HCT116 (cell line): ENCODE data around the gene E2F6. TPM values are rescaled to one million over a fixed set of nuclear protein-coding genes. Genes with fewer than 3 reads are reported as not detected.

Experiments
- ATAC-seq: fragments of 200-7000 bp; cut with Tn5 transposase; 2 replicates; pipeline ENCODE4 v1.9.1; 2020; ENCODE audit warnings: mild to moderate bottlenecking, moderate library complexity
- BruUV-seq: library from RNA; stranded (reverse); fragments of 400-500 nt; replicated peaks from 2 replicates; lab custom pipeline; 2021; lab: Mats Ljungman, UMichigan
- CTCF ChIA-PET: fragments of 300-600 bp; sonication (Branson Sonifier 250); formaldehyde crosslinking; loops from one replicate; lab custom pipeline; 2021; ENCODE audit warnings: antibody characterized with exemption; lab: Charles Lee
- POLR2A ChIA-PET: fragments of 300-600, 350-600 bp; sonication (Branson Sonifier 250); formaldehyde crosslinking; loops from one replicate; lab custom pipeline; 2021; ENCODE audit warnings: antibody characterized with exemption; lab: Charles Lee
- RAD21 ChIA-PET, 2 experiments: fragments of 300-600 bp; sonication (Branson Sonifier 250); formaldehyde crosslinking; loops; one replicate each; lab custom pipeline; 2023; ENCODE audit warnings: low total read pairs in 2 of 2; ENCODE audit not compliant: uncharacterized antibody in 2 of 2, unreplicated experiment in 2 of 2, low non-redundant PET in 1 of 2; lab: Charles Lee
- DNase-seq: peaks from one replicate; pipeline ENCODE4 v3.0.0-alpha.2; 2010; ENCODE audit warnings: low read depth, low spot score
- H2AFZ ChIP-seq: fragments of 200-600 bp; shearing (Covaris generic), sonication (generic); 2 replicates; pipeline ENCODE4 v1.6.1; 2017; ENCODE audit warnings: low read depth, mixed run types, mixed read lengths, antibody characterized with exemption, low read length; ENCODE audit not compliant: poor library complexity, severe bottlenecking
- H3K27ac ChIP-seq: 2 replicates; pipeline ENCODE4 v1.5.1; 2012; ENCODE audit warnings: low read depth, low read length
- H3K27me3 ChIP-seq: fragments of 200-600 bp; sonication (generic); 2 replicates; pipeline ENCODE4 v1.6.1; 2016; ENCODE audit warnings: mixed run types, low read length, mixed read lengths; ENCODE audit not compliant: insufficient read depth
- H3K36me3 ChIP-seq, 2 experiments: fragments of 200-500 bp in 1 of 2; fragments of 200-600 bp in 1 of 2; sonication (Bioruptor generic) in 1 of 2; sonication (generic) in 1 of 2; 2 replicates each; pipeline versions ENCODE4 v1.5.1 to v1.6.1; 2014 to 2016; ENCODE audit warnings: low read length in 2 of 2, inconsistent platforms in 1 of 2, mixed read lengths in 1 of 2, mixed run types in 1 of 2; ENCODE audit not compliant: insufficient read depth in 2 of 2, control insufficient read depth in 1 of 2
- H3K4me1 ChIP-seq, 2 experiments: fragments of 200-600 bp in 1 of 2; sonication (generic) in 1 of 2; 2 replicates each; pipeline versions ENCODE4 v1.5.1 to v1.6.1; 2012 to 2017; ENCODE audit warnings: low read length in 2 of 2, inconsistent platforms in 1 of 2, mild to moderate bottlenecking in 1 of 2, mixed read lengths in 1 of 2, mixed run types in 1 of 2, moderate library complexity in 1 of 2; ENCODE audit not compliant: insufficient read depth in 2 of 2, control insufficient read depth in 1 of 2
- H3K4me2 ChIP-seq: fragments of 200-600 bp; sonication (generic); 2 replicates; pipeline ENCODE4 v1.6.1; 2017; ENCODE audit warnings: mixed run types, low read length, mixed read lengths
- H3K4me3 ChIP-seq, 2 experiments: fragments of 200-600 bp in 1 of 2; sonication (generic) in 1 of 2; replicated peaks in 1 of 2; 2 replicates each; pipeline ENCODE4 v1.5.1; 2011 to 2016; ENCODE audit warnings: low read length in 2 of 2, control low read depth in 1 of 2, low read depth in 1 of 2, mild to moderate bottlenecking in 1 of 2, mixed read lengths in 1 of 2, mixed run types in 1 of 2
- H3K79me2 ChIP-seq: fragments of 200-600 bp; sonication (generic); 2 replicates; pipeline ENCODE4 v1.6.1; 2017; ENCODE audit warnings: mild to moderate bottlenecking, mixed run types, low read length, moderate library complexity, mixed read lengths; ENCODE audit not compliant: insufficient read depth
- H3K9ac ChIP-seq: fragments of 200-600 bp; sonication (generic); 2 replicates; pipeline ENCODE4 v1.6.1; 2016; ENCODE audit warnings: low read length, mixed read lengths
- H3K9me2 ChIP-seq: fragments of 200-600 bp; sonication (generic), shearing (Covaris generic); 2 replicates; pipeline ENCODE4 v1.6.1; 2017; ENCODE audit warnings: mixed run types, mild to moderate bottlenecking, moderate library complexity; ENCODE audit not compliant: insufficient read depth
- H3K9me3 ChIP-seq, 2 experiments: fragments of 200-500 bp in 1 of 2; fragments of 200-600 bp in 1 of 2; sonication (Bioruptor generic) in 1 of 2; sonication (generic) in 1 of 2; 2 replicates each; pipeline ENCODE4 v1.6.1; 2014 to 2017; ENCODE audit warnings: low read length in 2 of 2, mixed read lengths in 2 of 2, inconsistent platforms in 1 of 2, low read depth in 1 of 2, mild to moderate bottlenecking in 1 of 2, mixed run types in 1 of 2, moderate library complexity in 1 of 2; ENCODE audit not compliant: control insufficient read depth in 1 of 2, insufficient read depth in 1 of 2
- H4K20me1 ChIP-seq: fragments of 200-600 bp; sonication (generic), shearing (Covaris generic); 2 replicates; pipeline ENCODE4 v1.6.1; 2017; ENCODE audit warnings: mixed run types, mild to moderate bottlenecking, moderate library complexity; ENCODE audit not compliant: insufficient read depth
- CBX3 ChIP-seq: IDR thresholded peaks from 2 replicates; pipeline ENCODE4 v1.6.1; 2012; ENCODE audit warnings: low read depth
- CTCF ChIP-seq, 3 experiments: fragments of 200-600 bp in 1 of 3; sonication (generic) in 1 of 3; IDR thresholded peaks in 2 of 3; conservative IDR thresholded peaks in 1 of 3; 2 replicates each; pipeline ENCODE4 v1.5.1; 2012 to 2017; ENCODE audit warnings: low read depth in 2 of 3, low read length in 2 of 3, antibody characterized with exemption in 1 of 3, borderline replicate concordance in 1 of 3, control low read depth in 1 of 3, mild to moderate bottlenecking in 1 of 3, mixed read lengths in 1 of 3, mixed run types in 1 of 3, moderate library complexity in 1 of 3; ENCODE audit not compliant: insufficient read depth in 1 of 3
- EGR1 ChIP-seq: IDR thresholded peaks from 2 replicates; pipeline ENCODE4 v1.6.1; 2012; ENCODE audit warnings: low read depth
- ELF1 ChIP-seq: IDR thresholded peaks from 2 replicates; pipeline ENCODE4 v1.6.1; 2012; ENCODE audit warnings: low read depth, borderline replicate concordance
- FOSL1 ChIP-seq: IDR thresholded peaks from 2 replicates; pipeline ENCODE4 v1.6.1; 2012; ENCODE audit warnings: low read depth
- POLR2AphosphoS5 ChIP-seq: IDR thresholded peaks from 2 replicates; pipeline ENCODE4 v1.6.1; 2011; ENCODE audit warnings: mild to moderate bottlenecking, low read depth, low read length, moderate library complexity
- RAD21 ChIP-seq: IDR thresholded peaks from 2 replicates; pipeline ENCODE4 v1.6.1; 2012; ENCODE audit warnings: low read depth, mild to moderate bottlenecking
- SIN3A ChIP-seq: IDR thresholded peaks from 2 replicates; pipeline ENCODE4 v1.6.1; 2012; ENCODE audit warnings: low read depth
- SP1 ChIP-seq: IDR thresholded peaks from 2 replicates; pipeline ENCODE4 v1.6.1; 2012; ENCODE audit warnings: low read depth
- SRF ChIP-seq: IDR thresholded peaks from 2 replicates; pipeline ENCODE4 v1.6.1; 2012; ENCODE audit warnings: low read depth
- TCF7L2 ChIP-seq: IDR thresholded peaks from 2 replicates; pipeline ENCODE4 v1.7.0; 2011; ENCODE audit warnings: borderline replicate concordance, inconsistent platforms; ENCODE audit not compliant: insufficient read depth, insufficient read length; ENCODE audit errors: extremely low read depth
- YY1 ChIP-seq: IDR thresholded peaks from 2 replicates; pipeline ENCODE4 v1.6.1; 2011; ENCODE audit warnings: low read length, low read depth, moderate library complexity, mild to moderate bottlenecking; ENCODE audit not compliant: insufficient replicate concordance; ENCODE audit errors: extremely low read depth
- ZBTB33 ChIP-seq: IDR thresholded peaks from 2 replicates; pipeline ENCODE4 v1.6.1; 2011; ENCODE audit warnings: mild to moderate bottlenecking, low read length, moderate library complexity; ENCODE audit not compliant: insufficient replicate concordance; ENCODE audit errors: extremely low read depth
- ZNF274 ChIP-seq: fragments of 200-500 bp; sonication (Bioruptor generic); IDR thresholded peaks from 2 replicates; pipeline ENCODE4 v1.6.1; 2014; ENCODE audit warnings: mild to moderate bottlenecking, low read depth, low read length, inconsistent platforms
- intact Hi-C: fragments of 100-400 bp; cut with micrococcal nuclease; formaldehyde crosslinking; loops from 2 replicates; pipeline ENCODE4 v1.10.0; 2022
- total RNA-seq: library from RNA; stranded (reverse); gene quantifications from one replicate; pipeline ENCODE4 v1.2.1, GENCODE V29; 2021; ENCODE audit not compliant: unreplicated experiment
- TF ChIP-seq, protein P1 (sequence below): IDR thresholded peaks from 2 replicates; pipeline ENCODE4 v1.6.1; 2012; ENCODE audit warnings: low read depth
- TF ChIP-seq, protein P2 (sequence below): IDR thresholded peaks from 2 replicates; pipeline ENCODE4 v1.6.1; 2012

E2F6 gene
- total RNA-seq, 1 experiment from 2014 or later: 22.8 TPM

DNA sequence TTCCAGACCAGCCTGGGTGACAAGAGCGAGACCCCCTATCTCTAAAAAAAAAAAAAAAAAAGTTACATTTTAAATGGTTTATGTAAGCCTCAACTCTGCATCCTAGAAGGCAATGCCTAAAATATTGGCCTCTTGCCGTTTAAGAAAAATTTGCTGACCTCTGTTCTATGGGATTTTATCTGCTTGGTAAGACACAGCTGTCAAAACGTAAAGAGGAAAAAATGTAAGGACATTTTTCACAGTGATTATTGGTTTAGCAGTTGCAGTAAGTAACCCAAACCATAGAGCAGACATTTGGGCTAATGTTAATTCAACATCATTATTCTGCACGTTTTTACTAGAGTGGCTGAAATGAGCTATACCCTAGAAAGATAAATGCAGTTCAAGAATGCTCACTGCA, 14.4 kb upstream of the E2F6 start (continued):
- TF ChIP-seq ZNF274 (no peak), SP1 (no peak)
- TF ChIP-seq, all 23 proteins: peak for 0

- H3K4me1 ChIP-seq: peaks cover 4 to 12% of the 10 kb centered on the region in 2 experiments; a peak in 2 of 4 replicates
- H4K20me1 ChIP-seq: no peaks in the 10 kb centered on the region
- H3K9ac ChIP-seq: no peak overlapping the region
- ChIA-PET CTCF (interaction anchor here (0.7 to 8.6 kb wide), 7 partner anchors 13 to 347 kb away, joined by 3 to 159 read pairs (median 4); a partner anchor contains a TSS), RAD21 (interaction anchor here in 1 of 2 experiments (0.6 to 0.7 kb wide), 2 partner anchors 64 to 95 kb away, joined by 4 to 5 read pairs; no protein-coding TSS in a partner anchor), POLR2A (no interaction called here)
- H3K36me3 ChIP-seq: no peaks in the 10 kb centered on the region
- no peak overlapping the region for H3K27ac ChIP-seq
- no peak overlapping the region for H2AFZ ChIP-seq
- ATAC-seq: no peak
- H3K9me2 ChIP-seq: no peaks in the 10 kb centered on the region
- H3K4me3 ChIP-seq: no peak overlapping the region
- H3K9me3 ChIP-seq: no peaks in the 10 kb centered on the region
- BruUV-seq: no TSS peak
- no peak overlapping the region for H3K4me2 ChIP-seq
- intact Hi-C loops: loop anchor here (1.0 to 5.0 kb wide), 3 partner anchors 105 to 298 kb away; no protein-coding TSS in a partner anchor
- no peaks in the 10 kb centered on the region for H3K27me3 ChIP-seq
- no peaks in the 10 kb centered on the region for H3K79me2 ChIP-seq
- DNase-seq: no peak
- TF ChIP-seq, protein P1, sequence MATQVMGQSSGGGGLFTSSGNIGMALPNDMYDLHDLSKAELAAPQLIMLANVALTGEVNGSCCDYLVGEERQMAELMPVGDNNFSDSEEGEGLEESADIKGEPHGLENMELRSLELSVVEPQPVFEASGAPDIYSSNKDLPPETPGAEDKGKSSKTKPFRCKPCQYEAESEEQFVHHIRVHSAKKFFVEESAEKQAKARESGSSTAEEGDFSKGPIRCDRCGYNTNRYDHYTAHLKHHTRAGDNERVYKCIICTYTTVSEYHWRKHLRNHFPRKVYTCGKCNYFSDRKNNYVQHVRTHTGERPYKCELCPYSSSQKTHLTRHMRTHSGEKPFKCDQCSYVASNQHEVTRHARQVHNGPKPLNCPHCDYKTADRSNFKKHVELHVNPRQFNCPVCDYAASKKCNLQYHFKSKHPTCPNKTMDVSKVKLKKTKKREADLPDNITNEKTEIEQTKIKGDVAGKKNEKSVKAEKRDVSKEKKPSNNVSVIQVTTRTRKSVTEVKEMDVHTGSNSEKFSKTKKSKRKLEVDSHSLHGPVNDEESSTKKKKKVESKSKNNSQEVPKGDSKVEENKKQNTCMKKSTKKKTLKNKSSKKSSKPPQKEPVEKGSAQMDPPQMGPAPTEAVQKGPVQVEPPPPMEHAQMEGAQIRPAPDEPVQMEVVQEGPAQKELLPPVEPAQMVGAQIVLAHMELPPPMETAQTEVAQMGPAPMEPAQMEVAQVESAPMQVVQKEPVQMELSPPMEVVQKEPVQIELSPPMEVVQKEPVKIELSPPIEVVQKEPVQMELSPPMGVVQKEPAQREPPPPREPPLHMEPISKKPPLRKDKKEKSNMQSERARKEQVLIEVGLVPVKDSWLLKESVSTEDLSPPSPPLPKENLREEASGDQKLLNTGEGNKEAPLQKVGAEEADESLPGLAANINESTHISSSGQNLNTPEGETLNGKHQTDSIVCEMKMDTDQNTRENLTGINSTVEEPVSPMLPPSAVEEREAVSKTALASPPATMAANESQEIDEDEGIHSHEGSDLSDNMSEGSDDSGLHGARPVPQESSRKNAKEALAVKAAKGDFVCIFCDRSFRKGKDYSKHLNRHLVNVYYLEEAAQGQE: no peak
- no peak for TF ChIP-seq CTCF (IDR thresholded peaks at IDR 0.05 in 2 of 3, conservative IDR thresholded peaks at IDR 0.05 in 1 of 3; ENCODE audit: borderline replicate concordance in 1 of 3, insufficient read depth in 1 of 3, low read depth in 2 of 3, low read length in 2 of 3)
- TF ChIP-seq POLR2AphosphoS5: no peak
- no peak for TF ChIP-seq SIN3A
- TF ChIP-seq FOSL1: no peak
- TF ChIP-seq ZBTB33: no peak
- no peak for TF ChIP-seq ELF1
- no peak for TF ChIP-seq CBX3
- TF ChIP-seq, protein P2, sequence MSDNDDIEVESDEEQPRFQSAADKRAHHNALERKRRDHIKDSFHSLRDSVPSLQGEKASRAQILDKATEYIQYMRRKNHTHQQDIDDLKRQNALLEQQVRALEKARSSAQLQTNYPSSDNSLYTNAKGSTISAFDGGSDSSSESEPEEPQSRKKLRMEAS: no peak
- TF ChIP-seq ZNF274: no peak
- TF ChIP-seq EGR1: no peak
- no peak for TF ChIP-seq TCF7L2
- no peak for TF ChIP-seq SRF
- TF ChIP-seq RAD21: no peak
- TF ChIP-seq YY1: no peak
Observed at GRCh38 chr2:11478899-11479605, 13.1 kb upstream of the E2F6 start.
